K562 (cell line): Measurements from ENCODE around the gene SLC22A23. TPM values are rescaled to one million over a fixed set of nuclear protein-coding genes. Genes with fewer than 3 reads are reported as not detected.

ENCODE experiments used
- CBX1 ChIP-seq: sonication (generic); IDR thresholded peaks from 2 replicates; pipeline ENCODE4 v1.6.1; 2016; ENCODE audit warnings: antibody characterized with exemption, low read depth, mild to moderate bottlenecking
- CCNT2 ChIP-seq: IDR thresholded peaks from 2 replicates; pipeline ENCODE4 v1.6.1; 2011; ENCODE audit warnings: borderline replicate concordance, low read depth, mild to moderate bottlenecking, moderate library complexity, mixed read lengths, low read length; ENCODE audit not compliant: insufficient read length; ENCODE audit errors: extremely low read depth
- CREM ChIP-seq: IDR thresholded peaks from 2 replicates; pipeline ENCODE4 v1.6.1; 2014; ENCODE audit warnings: antibody characterized with exemption, low read depth
- FOXJ2 ChIP-seq: fragments of 200-800 bp; sonication (Bioruptor generic); IDR thresholded peaks from 2 replicates; pipeline ENCODE4 v1.6.1; 2016; ENCODE audit warnings: missing genetic modification characterization, missing compliant biosample characterization
- KDM4B ChIP-seq, 2 experiments: fragments of 450-650 bp in 1 of 2; sonication (generic) in 1 of 2; IDR thresholded peaks; 2 replicates each; pipeline ENCODE4 v1.6.1; 2016 to 2017; ENCODE audit warnings: borderline replicate concordance in 2 of 2, antibody characterized with exemption in 1 of 2, low read depth in 1 of 2, mild to moderate bottlenecking in 1 of 2
- MEF2A ChIP-seq: IDR thresholded peaks from 2 replicates; pipeline ENCODE4 v1.6.1; 2011; ENCODE audit warnings: low read depth, mild to moderate bottlenecking, low read length, moderate library complexity; ENCODE audit not compliant: control insufficient read depth
- NFYB ChIP-seq: IDR thresholded peaks from 2 replicates; pipeline ENCODE4 v1.6.1; 2011; ENCODE audit warnings: mild to moderate bottlenecking, moderate library complexity; ENCODE audit not compliant: insufficient read length; ENCODE audit errors: extremely low read depth
- NR1H2 ChIP-seq: sonication (generic); formaldehyde crosslinking; IDR thresholded peaks from 2 replicates; pipeline ENCODE4 v1.4.0; 2020; ENCODE audit warnings: mild to moderate bottlenecking, missing genetic modification reagents
- OTX1 ChIP-seq: fragments of 450-650 bp; formaldehyde crosslinking; IDR thresholded peaks from 2 replicates; pipeline ENCODE4 v1.4.0; 2022; ENCODE audit warnings: mild to moderate bottlenecking
- PCBP1 ChIP-seq: fragments of 200-400 bp; formaldehyde crosslinking; IDR thresholded peaks from 2 replicates; pipeline ENCODE4 v1.6.1; 2018; ENCODE audit warnings: mild to moderate bottlenecking, low read depth, low read length; ENCODE audit not compliant: poor library complexity, severe bottlenecking
- RUNX1 ChIP-seq: sonication (generic); IDR thresholded peaks from 2 replicates; pipeline ENCODE4 v1.6.1; 2016; ENCODE audit warnings: antibody characterized with exemption, low read depth
- SMAD3 ChIP-seq: fragments of 450-650 bp; formaldehyde crosslinking; conservative IDR thresholded peaks from 2 replicates; pipeline ENCODE4 v1.4.0; 2020; ENCODE audit warnings: mild to moderate bottlenecking
- ZBTB2 ChIP-seq: fragments of 450-650 bp; IDR thresholded peaks from 2 replicates; pipeline ENCODE4 v1.6.1; 2016; ENCODE audit warnings: antibody characterized with exemption
- ZNF507 ChIP-seq: conservative IDR thresholded peaks from 2 replicates; pipeline ENCODE4 v1.6.1; 2017; ENCODE audit warnings: missing genetic modification characterization, missing compliant biosample characterization
- polyA plus RNA-seq, 8 experiments: library from polyadenylated mRNA; depleted of rRNA in 4 of 8; stranded (reverse) in 5 of 8; unstranded in 3 of 8; fragments of >200 nt; fragmentation: Nextera tagmentation in 2 of 8; fragmentation: Illumina TruSeq in 1 of 8; extraction: Ambion mirVana in 2 of 8; extraction: Trizol in 1 of 8; gene quantifications; 2 replicates each; pipeline versions ENCODE4 v1.2.1 to v1.2.3, GENCODE V29; 2011 to 2014; ENCODE audit warnings: inconsistent platforms in 1 of 8, missing spikeins in 1 of 8
- total RNA-seq, 7 experiments: library from RNA; depleted of rRNA in 6 of 7; stranded (reverse); fragments of >200 nt in 6 of 7; fragmentation: Illumina TruSeq in 2 of 7; extraction: Trizol in 2 of 7; gene quantifications; 2 replicates each; pipeline versions ENCODE4 v1.2.1 to v1.2.3, GENCODE V29; 2011 to 2021; ENCODE audit warnings: low replicate concordance in 1 of 7
- TF ChIP-seq, protein P1 (sequence below): fragments of 450-650 bp; IDR thresholded peaks from 2 replicates; pipeline ENCODE4 v1.7.1; 2018; ENCODE audit warnings: mild to moderate bottlenecking, low read depth; ENCODE audit not compliant: partially characterized antibody
- TF ChIP-seq, protein P2 (sequence below): fragments of 450-650 bp; formaldehyde crosslinking; IDR thresholded peaks from 2 replicates; pipeline ENCODE4 v1.4.0; 2022; ENCODE audit warnings: missing genetic modification characterization

Gene SLC22A23
- total and polyA plus RNA-seq, 9 of the 15 experiments (the other 6 are each of a cell fraction or from before 2014, with no cell fraction given), result 0.30 to 8.7 (median 2.5) TPM

GRCh38 chr6:3324262-3324942 lies 132.4 kb downstream of the SLC22A23 start (continued):
- TF ChIP-seq SMAD3 (CRISPR knock-in tag) (no peak), ZBTB2 (peak; percentile 30; the same call in 1 of the 2 replicates), KDM4B (IDR thresholded peaks at IDR 0.05; ENCODE audit: borderline replicate concordance in 2 of 2, low read depth in 1 of 2) (no peak), PCBP1 (no peak), NFYB (no peak), CREM (peak; percentile 50), OTX1 (CRISPR knock-in tag) (no peak), FOXJ2 (tag) (no peak), MEF2A (no peak), ZNF507 (tag) (no peak), RUNX1 (no peak), NR1H2 (CRISPR knock-in tag) (no peak), CBX1 (no peak), CCNT2 (no peak)
- TF ChIP-seq, protein P1, sequence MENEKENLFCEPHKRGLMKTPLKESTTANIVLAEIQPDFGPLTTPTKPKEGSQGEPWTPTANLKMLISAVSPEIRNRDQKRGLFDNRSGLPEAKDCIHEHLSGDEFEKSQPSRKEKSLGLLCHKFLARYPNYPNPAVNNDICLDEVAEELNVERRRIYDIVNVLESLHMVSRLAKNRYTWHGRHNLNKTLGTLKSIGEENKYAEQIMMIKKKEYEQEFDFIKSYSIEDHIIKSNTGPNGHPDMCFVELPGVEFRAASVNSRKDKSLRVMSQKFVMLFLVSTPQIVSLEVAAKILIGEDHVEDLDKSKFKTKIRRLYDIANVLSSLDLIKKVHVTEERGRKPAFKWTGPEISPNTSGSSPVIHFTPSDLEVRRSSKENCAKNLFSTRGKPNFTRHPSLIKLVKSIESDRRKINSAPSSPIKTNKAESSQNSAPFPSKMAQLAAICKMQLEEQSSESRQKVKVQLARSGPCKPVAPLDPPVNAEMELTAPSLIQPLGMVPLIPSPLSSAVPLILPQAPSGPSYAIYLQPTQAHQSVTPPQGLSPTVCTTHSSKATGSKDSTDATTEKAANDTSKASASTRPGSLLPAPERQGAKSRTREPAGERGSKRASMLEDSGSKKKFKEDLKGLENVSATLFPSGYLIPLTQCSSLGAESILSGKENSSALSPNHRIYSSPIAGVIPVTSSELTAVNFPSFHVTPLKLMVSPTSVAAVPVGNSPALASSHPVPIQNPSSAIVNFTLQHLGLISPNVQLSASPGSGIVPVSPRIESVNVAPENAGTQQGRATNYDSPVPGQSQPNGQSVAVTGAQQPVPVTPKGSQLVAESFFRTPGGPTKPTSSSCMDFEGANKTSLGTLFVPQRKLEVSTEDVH, result no peak
- TF ChIP-seq, protein P2, sequence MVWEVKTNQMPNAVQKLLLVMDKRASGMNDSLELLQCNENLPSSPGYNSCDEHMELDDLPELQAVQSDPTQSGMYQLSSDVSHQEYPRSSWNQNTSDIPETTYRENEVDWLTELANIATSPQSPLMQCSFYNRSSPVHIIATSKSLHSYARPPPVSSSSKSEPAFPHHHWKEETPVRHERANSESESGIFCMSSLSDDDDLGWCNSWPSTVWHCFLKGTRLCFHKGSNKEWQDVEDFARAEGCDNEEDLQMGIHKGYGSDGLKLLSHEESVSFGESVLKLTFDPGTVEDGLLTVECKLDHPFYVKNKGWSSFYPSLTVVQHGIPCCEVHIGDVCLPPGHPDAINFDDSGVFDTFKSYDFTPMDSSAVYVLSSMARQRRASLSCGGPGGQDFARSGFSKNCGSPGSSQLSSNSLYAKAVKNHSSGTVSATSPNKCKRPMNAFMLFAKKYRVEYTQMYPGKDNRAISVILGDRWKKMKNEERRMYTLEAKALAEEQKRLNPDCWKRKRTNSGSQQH (CRISPR knock-in tag), result no peak
